HK-2 (cell line): Measurements from ENCODE around the gene ADCY4.

ENCODE experiments used
- DNase-seq: peaks from one replicate; pipeline ENCODE4 v3.0.0-alpha.2; 2018; ENCODE audit not compliant: unreplicated experiment

The ADCY4 gene

DNA sequence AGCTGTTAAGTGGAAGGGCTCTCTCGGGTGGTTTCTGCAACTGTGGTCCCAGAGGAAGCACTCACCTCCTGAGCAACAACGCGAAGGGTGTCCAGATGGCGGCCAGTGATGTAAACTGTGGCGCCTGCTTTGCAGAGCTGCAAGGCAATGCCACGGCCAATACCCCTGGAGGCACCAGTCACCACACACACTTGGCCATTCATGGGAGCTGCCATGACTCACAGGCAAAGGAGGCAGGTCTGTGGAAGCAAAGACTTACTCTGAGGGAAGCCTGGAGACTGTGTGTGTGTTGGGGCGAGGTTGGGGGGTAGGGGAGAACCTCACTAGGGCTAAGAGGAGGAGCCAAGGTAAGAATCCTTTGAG, 36.0 kb downstream of the ADCY4 start:
- DNase-seq = peak; percentile 69

- no peak for DNase-seq
Measured at GRCh38 chr14:24297190-24297964, 37.5 kb downstream of the ADCY4 start.

- peak; percentile 78 for DNase-seq
Measured at GRCh38 chr14:24296341-24297157, 38.3 kb downstream of the ADCY4 start.

GRCh38 chr14:24293525-24293924, 41.3 kb downstream of the ADCY4 start:
- no peak for DNase-seq

DNA sequence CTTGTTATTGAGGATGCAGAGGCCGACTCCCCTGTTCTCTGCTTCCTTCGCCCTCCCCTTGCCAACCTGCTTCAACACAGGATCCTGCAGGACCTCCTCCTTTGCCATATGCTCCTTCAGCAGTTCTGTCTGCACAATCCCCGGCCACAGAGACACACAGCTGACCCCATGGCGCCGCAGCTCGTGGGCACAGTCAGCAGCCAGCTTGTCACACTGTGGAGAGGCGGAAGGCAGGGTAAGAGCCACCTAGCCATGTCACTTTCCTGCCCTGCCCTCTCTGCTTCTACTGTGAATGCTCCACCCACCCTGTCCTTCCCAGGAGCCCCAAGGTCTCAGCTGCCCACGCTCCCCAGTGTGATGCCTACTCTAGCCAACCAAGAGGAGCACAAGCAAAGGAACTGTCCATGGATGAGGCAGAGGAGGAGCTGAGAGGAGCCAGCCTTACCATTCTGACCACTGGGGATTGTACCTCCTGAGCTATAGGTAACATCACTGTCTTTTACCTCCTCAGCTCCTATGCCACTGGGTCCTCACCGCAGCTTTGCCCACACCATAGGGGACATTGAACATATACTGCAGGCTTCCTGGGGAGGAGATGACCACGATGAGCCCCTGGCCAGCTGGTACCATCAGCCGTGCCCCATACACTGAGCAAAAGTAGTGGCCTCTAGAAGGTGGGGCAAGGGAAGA, 42.6 kb downstream of the ADCY4 start:
- no peak for DNase-seq

DNA sequence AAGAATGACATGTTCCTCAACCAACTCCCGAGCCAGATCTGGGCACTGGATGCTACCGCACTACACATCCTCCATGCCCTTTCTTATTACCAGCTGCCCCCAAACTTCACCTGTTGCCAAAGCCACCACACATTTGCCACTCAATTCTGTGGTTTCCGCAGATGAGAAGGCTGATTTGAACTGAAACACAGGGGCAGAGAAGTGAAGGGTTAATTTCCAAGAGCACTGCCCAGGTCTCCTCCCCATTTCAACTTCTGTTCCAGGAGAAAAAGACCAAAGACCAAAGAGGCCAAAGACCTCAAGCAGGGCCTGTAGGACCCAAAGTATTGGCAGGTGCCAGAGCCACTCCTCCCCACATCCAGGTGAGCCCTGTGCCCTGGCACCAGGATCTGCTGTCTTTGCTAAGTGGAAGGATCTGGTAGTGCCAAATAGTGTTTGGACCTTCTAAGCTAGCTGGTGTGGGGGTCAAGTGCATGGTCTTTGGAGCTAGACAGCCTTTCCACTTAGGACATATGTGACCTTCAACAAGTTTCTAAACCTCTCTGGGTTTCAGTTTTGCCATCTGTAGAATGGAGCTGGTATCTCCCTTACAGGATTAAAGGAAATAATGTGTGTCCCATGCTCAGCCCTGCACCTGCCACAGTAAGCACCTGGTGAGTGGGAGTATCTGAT, 43.3 kb downstream of the ADCY4 start:
- no peak for DNase-seq

GRCh38 chr14:24290746-24291145, 44.1 kb downstream of the ADCY4 start:
- no peak for DNase-seq

DNA sequence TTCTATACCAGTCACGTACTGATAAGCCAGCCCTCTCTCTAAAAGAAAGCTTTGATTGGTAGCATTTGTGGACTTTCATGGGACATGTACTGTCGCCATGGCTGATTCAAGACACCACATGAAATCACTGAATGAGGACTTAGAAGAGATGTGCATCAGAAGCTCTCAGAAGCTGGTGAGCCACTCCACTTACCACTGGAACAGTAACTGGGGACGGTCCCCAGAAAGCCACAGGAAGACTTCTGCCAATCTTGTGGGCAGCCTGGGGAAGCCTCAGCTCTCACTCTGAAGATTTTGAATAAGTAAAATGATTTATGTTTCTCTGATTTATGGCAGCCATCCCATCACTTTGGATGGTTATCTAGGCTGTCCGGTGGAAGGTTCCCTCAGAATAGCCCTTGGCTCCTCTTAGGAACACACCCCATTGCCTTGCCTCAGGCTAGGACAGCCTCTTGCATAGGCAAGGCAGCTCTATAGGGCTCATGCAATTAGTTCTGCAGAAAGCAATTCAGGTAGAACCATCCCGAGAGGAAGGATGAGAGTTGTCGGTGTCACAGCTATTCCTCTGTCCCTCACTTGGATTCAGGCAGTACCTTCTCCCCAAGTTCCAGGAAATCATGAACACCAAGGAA, 45.1 kb downstream of the ADCY4 start:
- DNase-seq = no peak

- no peak for DNase-seq
Measured at GRCh38 chr14:24286996-24287395, 47.9 kb downstream of the ADCY4 start.

DNA sequence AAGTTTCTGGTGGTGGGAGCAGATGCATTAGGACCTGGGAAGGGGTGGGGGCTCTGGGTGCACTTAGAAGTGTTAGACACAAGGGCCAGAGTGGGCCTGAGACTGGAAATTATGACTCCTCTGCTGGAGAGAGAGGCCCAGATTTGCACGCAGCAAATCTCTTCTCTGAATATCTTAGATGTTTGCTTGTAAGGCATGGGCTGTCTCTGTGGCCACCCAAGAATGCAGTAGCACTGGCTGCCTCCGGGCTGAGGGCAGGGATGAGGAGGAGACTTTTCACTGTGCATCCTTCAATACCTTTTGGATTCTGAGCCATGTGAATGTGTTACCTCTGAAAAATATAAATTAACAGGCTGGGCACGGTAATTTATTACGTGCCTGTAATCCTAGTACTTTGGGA, 49.5 kb downstream of the ADCY4 start:
- DNase-seq = no peak

- no peak for DNase-seq
Measured at GRCh38 chr14:24284501-24285035, 50.3 kb downstream of the ADCY4 start.

- DNase-seq = no peak
Measured at GRCh38 chr14:24283796-24284460, 50.9 kb downstream of the ADCY4 start.

DNA sequence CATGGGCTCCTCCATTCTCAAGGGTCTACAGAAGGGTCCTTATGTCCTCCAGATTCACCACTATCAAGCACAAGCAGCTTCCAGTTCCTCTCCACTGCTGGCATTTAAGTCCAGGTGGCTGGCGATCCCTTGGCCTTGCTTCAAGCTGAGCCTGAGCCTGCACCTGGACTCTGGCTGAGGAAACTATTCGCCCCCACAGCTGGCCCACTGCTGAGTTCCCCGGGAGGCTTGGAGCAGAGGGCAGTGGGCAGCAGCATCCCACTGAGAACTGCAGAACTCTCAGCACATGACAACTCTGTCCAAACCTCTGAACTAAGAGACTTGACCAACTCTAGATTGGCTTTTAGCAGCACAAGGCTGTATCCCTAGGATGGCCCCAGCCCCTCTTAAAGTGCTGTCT, 52.1 kb downstream of the ADCY4 start:
- no peak for DNase-seq

DNA sequence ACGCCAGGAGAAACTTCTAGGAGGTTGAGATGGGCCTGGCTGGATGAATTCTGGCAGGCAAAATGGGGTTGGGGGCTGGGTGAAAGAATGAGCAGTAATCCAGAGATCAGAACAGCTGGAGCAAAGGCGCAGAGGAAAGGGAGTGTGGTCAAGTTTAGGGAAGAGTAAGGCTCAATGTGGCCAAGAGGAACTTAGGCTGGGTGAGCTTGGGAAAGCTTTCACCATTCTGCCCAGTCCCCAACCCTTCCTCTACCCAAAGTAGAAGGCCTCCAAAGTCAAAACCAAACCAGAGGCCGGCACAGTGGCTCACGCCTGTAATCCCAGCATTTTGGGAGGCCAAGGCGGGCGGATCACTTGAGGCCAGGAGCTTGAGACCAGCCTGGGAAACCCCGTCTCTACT, 53.2 kb downstream of the ADCY4 start:
- DNase-seq = no peak

- DNase-seq = no peak
Measured at GRCh38 chr14:24280797-24281460, 53.9 kb downstream of the ADCY4 start.

DNA sequence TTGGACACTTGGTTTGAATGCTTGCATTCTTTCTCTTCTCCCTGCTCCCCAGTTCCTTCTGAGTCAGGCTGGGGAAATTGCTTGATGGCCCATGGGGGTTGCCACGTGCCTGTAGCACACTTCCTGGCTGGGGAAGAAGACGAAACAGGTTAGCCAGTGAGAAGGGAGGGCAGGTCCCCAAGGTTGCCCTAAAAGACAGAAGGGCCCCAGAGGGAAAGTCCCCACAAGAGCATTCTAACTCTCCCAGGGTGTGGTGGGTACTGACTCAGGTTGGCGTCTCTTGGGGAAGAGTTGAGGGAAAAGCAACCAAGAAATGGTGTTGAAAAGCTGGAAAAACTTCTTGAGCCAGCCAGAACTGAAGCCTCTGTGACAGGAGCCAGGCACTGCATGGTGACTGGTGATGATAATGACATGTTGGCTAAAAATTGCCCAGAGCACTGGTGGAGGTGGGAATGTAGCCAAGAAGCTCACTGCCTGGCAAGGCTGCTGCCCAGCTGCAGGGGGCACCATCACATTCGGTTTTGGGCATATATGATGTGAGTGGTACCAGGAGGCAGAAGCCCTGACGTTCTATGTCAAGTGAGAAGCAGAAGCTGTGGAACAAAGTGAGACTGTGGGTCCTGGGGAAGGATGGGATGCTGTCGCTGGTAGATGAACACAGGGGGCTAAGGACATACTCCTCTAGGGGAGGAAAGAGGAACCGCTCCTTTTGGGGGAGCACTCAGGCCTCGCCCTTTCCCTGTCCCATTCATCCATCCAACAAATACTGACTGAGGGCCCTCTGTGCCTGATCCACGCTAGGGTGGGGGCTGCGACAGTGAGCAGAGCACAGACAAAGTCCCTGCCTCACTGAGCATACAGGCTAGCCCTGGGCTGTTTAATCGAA, 55.3 kb downstream of the ADCY4 start:
- DNase-seq = peak; percentile 30

DNA sequence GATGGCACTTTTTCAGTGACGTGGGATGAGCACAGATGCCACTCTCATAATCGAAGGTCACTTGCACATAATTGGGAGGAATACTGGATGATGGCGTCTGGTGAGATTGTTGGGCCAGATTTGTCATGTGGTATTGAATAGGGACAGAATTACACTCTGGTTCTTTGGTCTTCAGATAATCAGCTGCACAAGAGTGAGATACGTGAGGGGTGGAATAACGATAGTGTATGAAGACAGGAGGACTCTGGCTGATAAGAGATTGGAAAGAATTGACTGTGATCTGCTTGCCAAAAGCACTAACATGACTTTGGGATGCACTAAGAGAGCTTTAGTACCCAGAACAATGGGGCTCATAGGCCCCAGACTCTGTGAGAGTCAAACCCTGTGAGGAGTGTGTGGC, 56.4 kb downstream of the ADCY4 start:
- DNase-seq = no peak

DNA sequence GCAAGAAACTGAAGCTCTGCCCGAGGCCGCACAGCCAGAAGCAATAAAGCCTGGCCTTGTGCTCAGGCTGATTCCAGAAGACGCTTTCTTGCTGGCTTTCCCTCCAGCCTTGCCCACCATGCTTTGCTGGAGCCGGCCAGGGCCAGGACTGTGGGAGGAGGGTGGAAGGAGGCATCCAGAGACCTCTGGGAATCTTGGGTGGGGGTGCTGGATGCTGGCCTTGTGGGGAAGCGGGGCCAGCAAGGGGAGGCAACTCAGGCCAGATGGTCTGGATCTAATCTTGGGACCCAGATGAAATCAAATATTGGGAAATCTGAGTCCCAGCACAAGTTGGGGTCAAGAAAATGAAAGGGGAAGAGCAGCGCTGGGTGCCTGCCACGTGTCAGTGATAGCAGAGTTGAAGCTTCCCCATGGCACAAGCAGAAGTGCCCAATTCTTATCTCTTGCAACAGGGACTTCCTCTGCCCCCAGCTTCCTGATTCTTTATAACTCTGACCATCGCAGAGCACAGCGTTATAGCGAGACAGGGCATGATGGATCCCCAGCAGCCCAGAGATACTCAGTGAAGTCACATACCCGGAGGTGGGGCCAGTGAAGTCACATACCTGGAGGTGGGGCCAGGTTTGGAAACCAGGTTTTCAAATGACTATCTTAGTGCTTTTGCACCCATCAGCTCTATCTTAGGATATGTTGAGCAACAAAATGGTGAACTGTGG, 57.1 kb downstream of the ADCY4 start:
- no peak for DNase-seq

GRCh38 chr14:24277071-24277470, 57.8 kb downstream of the ADCY4 start:
- DNase-seq = no peak
